H1 (cell line): ENCODE results near the gene PIGX. TPM values are rescaled to one million over a fixed set of nuclear protein-coding genes. Genes with fewer than 3 reads are reported as not detected.

Experiments used
- CBX5 ChIP-seq: fragments of 300-800, 300-1000 bp; sonication (generic); IDR thresholded peaks from 2 replicates; pipeline ENCODE4 v1.7.1; 2016; ENCODE audit warnings: antibody characterized with exemption, low read length, low read depth
- CHD2 ChIP-seq: IDR thresholded peaks from 2 replicates; pipeline ENCODE4 v1.6.1; 2012; ENCODE audit warnings: low read length, improper control_type of control experiment
- EP300 ChIP-seq, 2 experiments: IDR thresholded peaks; 1 replicate in 1 of 2; 2 replicates in 1 of 2; pipeline ENCODE4 v1.6.1; 2011 to 2012; ENCODE audit warnings: low read depth in 2 of 2, low read length in 2 of 2, mild to moderate bottlenecking in 2 of 2, borderline replicate concordance in 1 of 2, inconsistent platforms in 1 of 2, moderate library complexity in 1 of 2
- EZH2 ChIP-seq: fragments of 200-600 bp; sonication (generic); IDR thresholded peaks from 2 replicates; pipeline ENCODE4 v1.7.1; 2012; ENCODE audit warnings: low read depth, mild to moderate bottlenecking, moderate library complexity, low read length, inconsistent platforms; ENCODE audit not compliant: severe bottlenecking
- KDM5A ChIP-seq: fragments of 200-600 bp; IDR thresholded peaks from 2 replicates; pipeline ENCODE4 v1.7.1; 2012; ENCODE audit warnings: mild to moderate bottlenecking, low read length, inconsistent platforms, mixed read lengths
- SP1 ChIP-seq: IDR thresholded peaks from 2 replicates; pipeline ENCODE4 v1.6.1; 2011; ENCODE audit warnings: low read depth, low read length
- SRF ChIP-seq: IDR thresholded peaks from 2 replicates; pipeline ENCODE4 v1.6.1; 2011; ENCODE audit warnings: mild to moderate bottlenecking, low read depth, low read length, moderate library complexity
- ZNF274 ChIP-seq: IDR thresholded peaks from 2 replicates; pipeline ENCODE4 v1.7.0; 2012; ENCODE audit warnings: low read length, borderline replicate concordance; ENCODE audit errors: extremely low read depth
- polyA plus RNA-seq, 7 experiments: library from polyadenylated mRNA; depleted of rRNA in 3 of 7; stranded (reverse) in 5 of 7; unstranded in 2 of 7; fragments of >200 nt in 5 of 7; fragments of 200-250 nt in 2 of 7; gene quantifications; 1 replicate in 5 of 7; 2 replicates in 1 of 7; 4 replicates in 1 of 7; pipeline versions ENCODE4 v1.2.1 to v1.2.3, GENCODE V29; 2011 to 2013; ENCODE audit warnings: missing spikeins in 2 of 7, mixed read lengths in 2 of 7
- total RNA-seq: library from RNA; stranded (reverse); fragmentation: NEBNext Ultra II Directional; extraction: Animal tissue kit (Norgen Biotek cat#: 25700); gene quantifications from 2 replicates; pipeline ENCODE4 v1.2.1, GENCODE V29; 2021
- TF ChIP-seq, protein P1 (sequence below): fragments of 300-600 bp; sonication (generic); IDR thresholded peaks from 2 replicates; pipeline ENCODE4 v1.7.1; 2012; ENCODE audit warnings: low read length, moderate library complexity, mild to moderate bottlenecking, inconsistent platforms; ENCODE audit not compliant: insufficient replicate concordance
- TF ChIP-seq, protein P2 (sequence below): IDR thresholded peaks from 2 replicates; pipeline ENCODE4 v1.6.1; 2011; ENCODE audit warnings: low read depth, mild to moderate bottlenecking, low read length; ENCODE audit not compliant: insufficient read depth

The PIGX gene
- total and polyA plus RNA-seq, 2 of the 8 experiments (the other 6 are each of a cell fraction or from before 2014, with no cell fraction given) = 7.0 to 14.9 TPM

DNA sequence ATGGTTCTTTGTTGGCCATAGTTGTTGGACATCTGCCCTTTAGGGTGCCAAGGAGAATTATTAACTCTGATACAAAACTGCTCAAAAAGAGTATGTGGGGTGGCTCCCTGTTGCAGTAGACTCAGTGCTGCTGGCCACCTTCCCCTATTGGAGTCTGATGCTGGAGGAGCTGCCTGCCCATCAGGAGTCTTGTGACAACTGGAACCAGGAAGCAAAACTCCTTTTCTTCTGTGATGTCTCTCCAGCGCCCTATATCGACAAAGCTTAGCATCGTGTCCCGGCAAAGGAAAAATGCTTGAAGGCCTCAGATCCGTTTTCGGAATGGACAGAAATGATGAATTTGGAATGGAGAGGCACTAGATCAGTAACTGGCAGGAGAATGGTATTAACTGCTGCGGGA lies 51.0 kb downstream of the PIGX start (continued):
- TF ChIP-seq, protein P1, sequence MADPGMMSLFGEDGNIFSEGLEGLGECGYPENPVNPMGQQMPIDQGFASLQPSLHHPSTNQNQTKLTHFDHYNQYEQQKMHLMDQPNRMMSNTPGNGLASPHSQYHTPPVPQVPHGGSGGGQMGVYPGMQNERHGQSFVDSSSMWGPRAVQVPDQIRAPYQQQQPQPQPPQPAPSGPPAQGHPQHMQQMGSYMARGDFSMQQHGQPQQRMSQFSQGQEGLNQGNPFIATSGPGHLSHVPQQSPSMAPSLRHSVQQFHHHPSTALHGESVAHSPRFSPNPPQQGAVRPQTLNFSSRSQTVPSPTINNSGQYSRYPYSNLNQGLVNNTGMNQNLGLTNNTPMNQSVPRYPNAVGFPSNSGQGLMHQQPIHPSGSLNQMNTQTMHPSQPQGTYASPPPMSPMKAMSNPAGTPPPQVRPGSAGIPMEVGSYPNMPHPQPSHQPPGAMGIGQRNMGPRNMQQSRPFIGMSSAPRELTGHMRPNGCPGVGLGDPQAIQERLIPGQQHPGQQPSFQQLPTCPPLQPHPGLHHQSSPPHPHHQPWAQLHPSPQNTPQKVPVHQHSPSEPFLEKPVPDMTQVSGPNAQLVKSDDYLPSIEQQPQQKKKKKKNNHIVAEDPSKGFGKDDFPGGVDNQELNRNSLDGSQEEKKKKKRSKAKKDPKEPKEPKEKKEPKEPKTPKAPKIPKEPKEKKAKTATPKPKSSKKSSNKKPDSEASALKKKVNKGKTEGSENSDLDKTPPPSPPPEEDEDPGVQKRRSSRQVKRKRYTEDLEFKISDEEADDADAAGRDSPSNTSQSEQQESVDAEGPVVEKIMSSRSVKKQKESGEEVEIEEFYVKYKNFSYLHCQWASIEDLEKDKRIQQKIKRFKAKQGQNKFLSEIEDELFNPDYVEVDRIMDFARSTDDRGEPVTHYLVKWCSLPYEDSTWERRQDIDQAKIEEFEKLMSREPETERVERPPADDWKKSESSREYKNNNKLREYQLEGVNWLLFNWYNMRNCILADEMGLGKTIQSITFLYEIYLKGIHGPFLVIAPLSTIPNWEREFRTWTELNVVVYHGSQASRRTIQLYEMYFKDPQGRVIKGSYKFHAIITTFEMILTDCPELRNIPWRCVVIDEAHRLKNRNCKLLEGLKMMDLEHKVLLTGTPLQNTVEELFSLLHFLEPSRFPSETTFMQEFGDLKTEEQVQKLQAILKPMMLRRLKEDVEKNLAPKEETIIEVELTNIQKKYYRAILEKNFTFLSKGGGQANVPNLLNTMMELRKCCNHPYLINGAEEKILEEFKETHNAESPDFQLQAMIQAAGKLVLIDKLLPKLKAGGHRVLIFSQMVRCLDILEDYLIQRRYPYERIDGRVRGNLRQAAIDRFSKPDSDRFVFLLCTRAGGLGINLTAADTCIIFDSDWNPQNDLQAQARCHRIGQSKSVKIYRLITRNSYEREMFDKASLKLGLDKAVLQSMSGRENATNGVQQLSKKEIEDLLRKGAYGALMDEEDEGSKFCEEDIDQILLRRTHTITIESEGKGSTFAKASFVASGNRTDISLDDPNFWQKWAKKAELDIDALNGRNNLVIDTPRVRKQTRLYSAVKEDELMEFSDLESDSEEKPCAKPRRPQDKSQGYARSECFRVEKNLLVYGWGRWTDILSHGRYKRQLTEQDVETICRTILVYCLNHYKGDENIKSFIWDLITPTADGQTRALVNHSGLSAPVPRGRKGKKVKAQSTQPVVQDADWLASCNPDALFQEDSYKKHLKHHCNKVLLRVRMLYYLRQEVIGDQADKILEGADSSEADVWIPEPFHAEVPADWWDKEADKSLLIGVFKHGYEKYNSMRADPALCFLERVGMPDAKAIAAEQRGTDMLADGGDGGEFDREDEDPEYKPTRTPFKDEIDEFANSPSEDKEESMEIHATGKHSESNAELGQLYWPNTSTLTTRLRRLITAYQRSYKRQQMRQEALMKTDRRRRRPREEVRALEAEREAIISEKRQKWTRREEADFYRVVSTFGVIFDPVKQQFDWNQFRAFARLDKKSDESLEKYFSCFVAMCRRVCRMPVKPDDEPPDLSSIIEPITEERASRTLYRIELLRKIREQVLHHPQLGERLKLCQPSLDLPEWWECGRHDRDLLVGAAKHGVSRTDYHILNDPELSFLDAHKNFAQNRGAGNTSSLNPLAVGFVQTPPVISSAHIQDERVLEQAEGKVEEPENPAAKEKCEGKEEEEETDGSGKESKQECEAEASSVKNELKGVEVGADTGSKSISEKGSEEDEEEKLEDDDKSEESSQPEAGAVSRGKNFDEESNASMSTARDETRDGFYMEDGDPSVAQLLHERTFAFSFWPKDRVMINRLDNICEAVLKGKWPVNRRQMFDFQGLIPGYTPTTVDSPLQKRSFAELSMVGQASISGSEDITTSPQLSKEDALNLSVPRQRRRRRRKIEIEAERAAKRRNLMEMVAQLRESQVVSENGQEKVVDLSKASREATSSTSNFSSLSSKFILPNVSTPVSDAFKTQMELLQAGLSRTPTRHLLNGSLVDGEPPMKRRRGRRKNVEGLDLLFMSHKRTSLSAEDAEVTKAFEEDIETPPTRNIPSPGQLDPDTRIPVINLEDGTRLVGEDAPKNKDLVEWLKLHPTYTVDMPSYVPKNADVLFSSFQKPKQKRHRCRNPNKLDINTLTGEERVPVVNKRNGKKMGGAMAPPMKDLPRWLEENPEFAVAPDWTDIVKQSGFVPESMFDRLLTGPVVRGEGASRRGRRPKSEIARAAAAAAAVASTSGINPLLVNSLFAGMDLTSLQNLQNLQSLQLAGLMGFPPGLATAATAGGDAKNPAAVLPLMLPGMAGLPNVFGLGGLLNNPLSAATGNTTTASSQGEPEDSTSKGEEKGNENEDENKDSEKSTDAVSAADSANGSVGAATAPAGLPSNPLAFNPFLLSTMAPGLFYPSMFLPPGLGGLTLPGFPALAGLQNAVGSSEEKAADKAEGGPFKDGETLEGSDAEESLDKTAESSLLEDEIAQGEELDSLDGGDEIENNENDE = no peak
- TF ChIP-seq, protein P2, sequence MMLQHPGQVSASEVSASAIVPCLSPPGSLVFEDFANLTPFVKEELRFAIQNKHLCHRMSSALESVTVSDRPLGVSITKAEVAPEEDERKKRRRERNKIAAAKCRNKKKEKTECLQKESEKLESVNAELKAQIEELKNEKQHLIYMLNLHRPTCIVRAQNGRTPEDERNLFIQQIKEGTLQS = no peak
- no peak for TF ChIP-seq EZH2
- no peak for TF ChIP-seq CHD2
- no peak for TF ChIP-seq SRF
- TF ChIP-seq ZNF274 = no peak
- no peak for TF ChIP-seq EP300 (IDR thresholded peaks at IDR 0.05; ENCODE audit: borderline replicate concordance in 1 of 2, low read depth in 2 of 2, low read length in 2 of 2)
- TF ChIP-seq SP1 = no peak
- no peak for TF ChIP-seq KDM5A
- no peak for TF ChIP-seq CBX5
